Astrocyte (in vitro differentiated cells and primary cell): ENCODE results near the gene MYH11.

Experiments
- CTCF ChIP-seq: IDR thresholded peaks from 2 replicates; pipeline ENCODE4 v1.5.1; 2011; ENCODE audit warnings: low read depth, mild to moderate bottlenecking, inconsistent platforms, low read length, moderate library complexity; ENCODE audit not compliant: insufficient read depth
- EZH2 ChIP-seq: IDR thresholded peaks from 2 replicates; pipeline ENCODE4 v1.6.1; 2012; ENCODE audit warnings: mild to moderate bottlenecking, low read length, inconsistent platforms; ENCODE audit not compliant: insufficient read depth

GRCh38 chr16:15701975-15702970 is 154.6 kb downstream of the MYH11 start:
- no peak for TF ChIP-seq CTCF
- no peak for TF ChIP-seq EZH2
